Stimulated activated CD4-positive, alpha-beta T cell treated with anti-CD3 and anti-CD28 coated beads, TNF-alpha, amount 100 ng/mL, for 1 hour (primary cell): ENCODE measurements around the gene BANP.
"Not testable (repeated sequence)": the region's sequence is repeated elsewhere in the genome, so short reads cannot be mapped to it uniquely, and the experiment has no call there.

ENCODE experiments used
- DNase-seq, 3 donors: peaks; one replicate each; pipeline ENCODE4 v3.0.0-alpha.2; 2020; ENCODE audit warnings: low read depth in 3 of 3, low spot score in 1 of 3

BANP gene

DNA sequence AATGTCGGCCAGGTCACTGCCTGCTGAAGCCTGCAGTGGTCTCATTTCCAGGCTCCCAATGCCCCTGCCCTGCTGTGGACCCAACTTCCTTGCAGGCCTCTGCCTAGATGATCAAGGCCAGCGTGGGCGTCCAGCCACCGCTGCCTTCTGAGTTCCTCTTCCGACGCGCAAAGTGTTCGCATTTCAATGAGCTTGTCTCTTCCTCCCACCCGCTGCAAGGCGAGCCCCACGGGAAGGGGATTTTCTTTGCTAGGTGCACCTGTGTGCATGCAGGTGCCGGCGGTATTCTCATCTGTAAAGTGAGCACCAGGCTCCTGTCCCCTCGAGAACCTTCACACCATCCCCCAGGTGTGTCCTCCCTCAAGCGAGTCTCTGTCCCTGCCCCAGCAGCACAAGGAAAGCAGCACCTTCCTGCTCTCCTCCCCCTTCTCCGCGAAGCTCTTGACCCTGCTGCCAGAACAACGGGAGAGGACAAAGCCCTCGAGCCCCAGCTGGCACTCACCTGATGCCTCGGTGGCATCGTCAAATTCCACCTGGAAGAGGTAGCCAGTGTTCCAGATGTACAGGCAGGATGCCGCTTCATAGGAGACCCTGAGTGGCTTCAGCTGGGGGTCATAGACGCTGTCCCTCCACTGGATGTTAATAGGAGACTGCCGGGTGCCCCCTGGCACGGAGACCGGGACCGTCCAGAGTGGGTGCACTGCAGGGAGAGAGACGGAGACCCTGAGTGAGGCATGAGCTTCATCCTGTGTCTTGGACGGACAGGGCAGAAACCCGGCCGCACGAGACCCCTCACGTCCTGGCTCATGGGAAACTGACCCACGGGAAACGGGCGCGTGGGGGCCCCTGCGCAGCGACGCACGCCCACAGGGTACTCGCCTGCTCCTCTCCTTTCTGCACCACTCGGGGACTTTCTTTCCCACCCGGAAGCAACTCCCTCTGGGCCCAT is 24.7 kb upstream of the BANP start:
- no peak for DNase-seq

DNA sequence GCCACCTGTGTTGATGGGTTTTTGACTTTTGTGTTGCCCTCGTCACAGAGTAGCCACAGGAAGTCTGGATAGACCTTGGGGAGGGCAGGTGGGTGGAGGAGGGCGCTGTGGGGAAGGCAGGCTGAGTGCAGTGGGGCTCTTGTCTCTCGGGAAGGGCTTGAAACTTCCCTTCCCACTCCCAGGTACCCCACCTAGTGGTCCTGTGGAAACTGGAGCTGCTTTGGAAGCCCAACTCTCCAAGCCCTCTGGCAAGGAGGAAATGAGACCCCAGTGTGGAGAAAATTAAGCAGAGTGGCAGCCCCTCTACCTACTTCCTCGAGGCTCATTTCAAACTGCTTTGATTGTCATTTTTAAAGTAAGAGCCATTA is 24.1 kb upstream of the BANP start:
- DNase-seq: no peak

DNA sequence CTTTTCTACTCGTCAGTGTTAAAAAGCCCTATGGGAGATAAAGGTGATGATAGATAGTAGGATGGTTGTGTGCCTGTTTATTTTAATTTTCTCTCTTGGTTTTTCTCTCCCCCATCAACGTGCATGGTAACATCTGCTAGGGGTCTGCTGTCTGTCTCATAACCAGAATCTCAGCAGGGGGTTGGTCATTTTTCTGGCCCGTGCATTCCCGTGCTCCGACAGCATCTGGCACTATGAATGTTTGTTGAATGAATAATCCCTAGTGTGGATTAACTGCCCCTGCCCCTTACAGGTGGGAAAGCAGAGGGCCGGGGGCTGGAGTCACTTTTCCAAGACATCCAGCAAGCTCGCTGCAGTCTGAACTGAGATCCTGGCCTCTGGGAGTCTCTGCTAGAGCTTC is 21.2 kb upstream of the BANP start:
- no peak for DNase-seq

DNA sequence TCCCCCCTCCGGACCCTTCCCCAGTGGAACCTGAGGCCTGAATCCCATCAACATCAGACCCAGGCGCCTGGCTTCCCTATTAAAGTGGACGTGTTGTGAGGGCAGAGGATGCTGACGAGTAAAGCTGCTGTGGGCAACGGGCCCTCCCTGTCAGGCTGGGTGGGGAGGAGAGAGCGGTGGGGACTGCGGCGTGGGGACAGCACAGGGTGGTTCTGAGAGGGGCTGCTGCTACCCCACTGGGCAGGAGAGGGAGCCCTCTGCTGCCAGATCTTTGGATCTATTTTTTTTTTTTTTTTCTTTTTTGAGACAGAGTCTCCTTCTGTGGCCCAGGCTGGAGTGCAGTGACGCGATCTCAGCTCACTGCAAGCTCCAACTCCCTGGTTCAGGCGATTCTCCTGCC is 20.8 kb upstream of the BANP start:
- DNase-seq: no peak

DNA sequence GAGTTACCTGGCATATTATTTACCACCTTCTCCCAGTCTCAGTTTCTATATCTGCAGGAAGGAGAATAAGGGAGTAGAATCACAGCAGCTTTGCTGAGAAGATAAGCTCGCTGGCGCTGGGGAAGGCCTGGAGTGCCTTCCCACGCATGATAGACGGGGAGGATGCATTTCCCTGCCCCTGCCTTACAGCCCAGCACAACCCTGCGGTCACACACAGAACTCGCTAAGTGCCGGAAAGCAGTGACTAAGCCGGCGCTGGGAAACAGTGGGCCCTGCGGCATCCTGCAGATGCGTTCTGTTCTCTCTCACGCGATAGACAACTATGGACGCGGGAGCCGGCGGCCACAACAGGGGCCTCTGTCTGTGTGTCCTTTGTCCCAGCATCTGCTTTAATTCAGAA is 19.7 kb upstream of the BANP start:
- DNase-seq: no peak

DNA sequence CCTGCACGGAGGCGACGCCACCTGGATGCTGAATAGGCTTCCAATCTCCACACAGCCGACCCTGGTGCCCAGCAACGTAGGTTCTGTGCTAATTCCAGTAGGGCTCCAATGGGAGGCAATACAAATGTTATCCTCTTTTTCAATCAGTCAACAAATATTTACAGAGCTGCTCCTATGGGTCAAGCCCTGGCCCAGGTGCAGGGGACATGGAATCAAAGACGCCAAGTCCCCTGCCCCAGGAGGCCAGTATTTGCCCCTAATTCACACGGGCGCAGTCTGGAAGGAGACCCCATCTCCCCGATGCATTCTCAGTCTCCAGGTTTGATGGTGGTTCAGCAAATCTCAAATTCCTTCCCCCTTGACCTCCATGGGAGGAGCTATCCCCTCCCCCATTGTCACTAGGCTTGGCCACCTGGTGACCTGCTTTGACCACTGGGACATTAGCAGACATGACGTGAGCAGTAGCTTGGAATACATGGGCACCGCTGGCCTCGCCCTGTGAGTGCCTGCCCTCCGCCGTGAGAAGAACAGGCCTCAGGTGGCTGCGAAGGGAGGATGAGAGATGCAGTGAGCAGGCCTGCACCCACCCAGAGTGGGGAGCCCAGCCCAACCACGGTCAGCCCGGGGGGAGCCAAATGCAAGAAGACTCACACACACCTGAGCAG is 18.6 kb upstream of the BANP start:
- DNase-seq: not testable (repeated sequence)

DNA sequence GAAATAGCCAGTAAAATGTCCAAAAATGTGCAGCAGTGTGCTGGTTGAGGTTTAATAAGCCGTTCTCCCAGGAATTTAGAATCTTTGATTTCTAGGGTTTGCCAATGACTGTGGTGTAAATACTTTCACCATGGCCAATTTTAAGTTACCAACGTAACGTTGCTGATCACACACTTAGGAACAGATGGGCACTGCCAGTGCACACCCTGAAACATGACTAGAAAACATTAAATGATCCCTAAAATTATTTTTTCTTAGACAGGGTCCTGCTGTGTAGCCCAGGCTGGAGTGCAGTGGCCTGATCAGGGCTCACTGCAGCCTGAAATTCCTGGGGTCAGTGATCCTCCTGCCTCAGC is 18.1 kb upstream of the BANP start:
- no peak for DNase-seq

DNA sequence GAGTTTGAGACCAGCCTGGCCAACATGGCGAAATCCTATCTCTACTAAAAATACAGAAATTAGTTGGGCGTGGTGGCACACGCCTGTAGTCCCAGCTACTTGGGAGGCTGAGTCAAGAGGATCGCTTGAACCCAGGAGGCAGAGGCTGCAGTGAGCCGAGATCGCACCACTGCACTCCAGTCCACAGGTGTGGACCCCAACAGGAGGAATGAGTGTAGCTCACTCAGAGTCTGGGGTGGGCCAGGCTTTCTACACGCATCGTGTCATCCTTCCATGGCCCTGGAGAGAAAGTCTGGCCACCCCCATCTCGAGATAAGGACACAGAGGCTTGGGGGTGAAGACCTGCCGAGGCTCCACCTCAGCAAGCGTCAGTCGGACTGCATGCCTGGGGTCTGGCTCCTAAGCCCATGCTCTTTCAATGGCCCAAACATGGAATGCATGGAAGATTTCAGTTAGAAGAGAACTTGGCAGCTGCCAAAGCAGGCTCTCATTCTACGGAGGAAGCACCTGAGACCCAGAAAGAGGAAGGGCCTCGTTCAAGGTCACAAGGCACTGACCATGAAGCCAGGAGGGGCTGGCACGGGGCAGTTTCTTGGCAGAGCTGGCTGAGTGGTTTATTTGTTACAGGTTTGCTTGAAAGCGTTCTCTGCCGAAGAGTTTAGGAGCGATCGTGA is 16.3 kb upstream of the BANP start:
- not testable (repeated sequence) for DNase-seq

DNA sequence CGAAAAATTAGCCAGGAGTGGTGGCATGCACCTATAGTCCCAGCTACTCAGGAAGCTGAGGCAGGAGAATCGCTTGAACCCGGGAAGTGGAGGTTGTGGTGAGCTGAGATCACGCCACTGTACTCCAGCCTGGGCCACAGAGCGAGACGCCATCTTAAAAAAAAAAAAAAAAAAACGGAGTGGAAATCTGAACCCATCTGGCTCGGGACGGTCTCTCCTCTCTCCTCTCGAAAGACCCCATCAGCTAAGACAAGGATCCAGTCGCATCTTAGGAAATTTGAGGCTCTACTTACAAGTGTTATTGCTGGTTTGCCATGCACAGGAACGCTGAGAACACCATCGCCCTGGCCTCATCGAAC is 15.2 kb upstream of the BANP start:
- DNase-seq: not testable (repeated sequence)

DNA sequence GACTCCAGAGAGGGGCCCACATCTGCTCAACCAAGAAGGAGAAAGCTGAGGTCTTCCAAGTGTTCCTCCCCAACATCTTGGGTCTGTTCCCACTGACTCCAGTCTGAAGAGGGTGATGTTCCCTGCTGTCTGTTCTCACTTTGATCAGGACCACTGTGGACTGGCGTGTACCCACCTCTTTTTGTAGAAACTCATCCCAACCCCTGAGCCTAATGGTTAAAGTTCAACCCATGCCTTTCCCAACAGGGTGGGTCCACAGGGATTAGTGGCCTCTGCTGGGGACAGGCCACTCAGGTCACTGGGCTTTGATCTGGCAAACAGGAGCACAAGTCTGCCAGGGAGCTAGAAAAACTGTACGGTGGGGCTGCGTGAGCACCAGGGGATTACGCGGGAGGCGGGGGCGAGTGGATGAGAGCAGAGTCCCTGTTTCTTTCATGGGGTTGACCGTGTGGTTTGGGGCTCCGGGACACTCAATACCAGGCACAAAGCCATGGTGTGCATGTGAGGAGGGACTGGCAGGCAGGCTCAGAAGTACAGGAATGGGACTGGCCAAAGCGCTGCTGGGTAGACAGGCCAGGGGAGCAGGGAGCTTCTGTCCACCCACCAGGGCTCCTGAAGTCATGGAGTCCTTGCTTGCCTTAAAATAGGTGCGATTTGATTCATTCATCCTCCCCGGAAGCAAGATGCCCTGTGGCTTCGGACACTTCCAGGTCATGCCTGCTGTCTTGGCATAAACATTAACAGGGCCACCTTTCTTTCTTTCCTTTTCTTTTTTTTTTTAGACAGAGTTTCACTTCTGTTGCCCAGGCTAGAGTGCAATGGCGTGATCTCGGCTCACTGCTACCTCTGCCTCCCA is 14.6 kb upstream of the BANP start, which contains the start of gene CA5A:
Gene CA5A, minus strand, starts transcription at position 155 of the 856 bp plus-strand sequence. Its CDS starts 79 bp downstream, at position 76.
- DNase-seq: no peak

DNA sequence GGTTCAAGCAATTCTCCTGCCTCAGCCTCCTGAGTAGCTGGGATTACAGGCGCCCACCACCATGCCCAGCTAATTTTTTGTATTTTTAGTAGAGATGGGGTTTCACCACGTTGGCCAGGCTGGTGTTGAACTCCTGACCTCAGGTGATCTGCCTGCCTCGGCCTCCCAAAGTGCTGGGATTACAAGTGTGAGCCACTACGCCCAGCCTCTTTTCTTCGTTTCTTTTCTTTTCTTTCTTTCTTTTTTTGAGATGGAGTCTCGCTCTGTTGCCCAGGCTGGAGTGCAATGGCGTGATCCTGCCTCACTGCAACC is 14.0 kb upstream of the BANP start:
- DNase-seq: not testable (repeated sequence)

DNA sequence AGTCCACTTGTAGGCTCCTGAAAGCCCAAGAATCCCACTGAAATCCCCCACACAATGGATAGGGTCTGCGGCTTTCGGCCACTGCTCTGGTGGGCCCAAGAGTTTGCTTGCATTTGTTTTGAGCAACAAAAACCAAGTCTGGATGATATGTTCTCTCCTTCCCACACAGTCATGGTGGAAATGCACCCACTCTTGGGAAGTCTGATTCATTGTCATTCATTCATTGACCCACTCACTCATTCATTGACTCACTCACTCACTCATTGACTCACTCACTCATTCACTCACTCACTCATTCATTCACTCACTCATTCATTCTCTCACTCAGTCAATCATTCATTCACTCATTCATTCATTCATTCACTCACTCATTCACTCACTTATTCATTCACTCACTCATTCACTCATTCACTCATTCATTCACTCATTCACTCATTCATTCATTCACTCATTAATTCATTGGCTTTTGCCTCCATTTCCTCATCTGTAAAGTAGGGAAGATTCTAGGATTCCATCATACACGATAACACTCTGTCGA is 12.8 kb upstream of the BANP start:
- no peak for DNase-seq

DNA sequence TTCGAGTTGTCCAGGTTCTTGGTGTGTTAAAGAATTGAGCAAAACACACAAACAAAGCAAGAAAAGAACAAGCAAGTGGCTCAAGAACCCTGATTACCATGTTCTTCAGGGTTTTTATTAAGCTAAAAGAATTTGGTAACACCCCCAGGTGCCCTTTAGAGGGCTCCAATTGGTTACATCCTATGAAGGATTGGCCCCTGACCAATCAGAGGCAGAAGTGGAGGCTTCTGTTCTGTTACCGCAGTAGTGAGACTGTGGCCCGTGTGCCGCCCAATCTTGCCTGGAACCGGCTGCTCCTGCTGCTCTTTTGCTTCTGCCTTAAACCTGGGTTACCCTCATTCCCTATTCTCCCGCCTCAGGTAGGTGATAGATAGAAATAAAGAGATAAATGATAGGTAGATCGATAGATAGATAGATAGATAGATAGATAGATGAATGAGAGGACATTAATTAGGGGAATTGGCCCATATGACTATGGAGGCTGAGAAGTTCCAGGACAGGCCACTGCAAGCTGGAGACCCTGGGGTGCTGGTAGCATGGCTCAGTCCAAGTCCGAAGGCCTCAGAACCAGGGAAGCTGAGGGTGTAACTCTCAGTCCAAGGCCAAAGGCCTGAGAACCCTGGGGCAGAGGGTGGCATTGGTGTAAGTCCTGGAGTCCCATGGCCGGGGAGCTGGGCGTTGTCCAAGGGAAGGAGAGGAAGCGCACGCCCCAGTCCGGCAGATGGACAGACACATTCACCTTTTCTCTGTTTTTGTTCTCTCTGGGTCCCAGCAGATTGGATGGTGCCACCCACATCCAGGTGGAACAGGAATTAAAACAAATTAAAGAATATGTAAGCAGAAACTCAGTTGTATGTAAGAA is 11.4 kb upstream of the BANP start:
- no peak for DNase-seq

DNA sequence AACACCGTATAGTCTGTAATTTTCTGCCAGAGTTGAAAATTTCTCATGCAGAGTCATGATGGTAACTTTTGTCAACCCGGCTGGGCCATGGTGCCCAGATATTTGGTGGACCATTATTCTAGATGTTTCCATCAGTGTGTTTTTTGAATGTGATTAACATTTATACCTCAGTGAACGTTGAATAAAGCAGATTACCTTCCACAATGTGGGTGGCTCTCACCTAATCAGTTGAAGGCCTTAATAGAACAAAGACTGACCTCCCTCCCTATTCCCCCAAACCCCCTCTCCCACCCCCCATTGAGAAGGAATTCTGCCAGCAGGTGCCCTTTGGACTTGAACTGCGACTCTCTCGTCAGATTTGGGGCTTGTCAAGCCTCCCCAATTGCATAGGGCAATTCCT is 8.6 kb upstream of the BANP start:
- DNase-seq: no peak

DNA sequence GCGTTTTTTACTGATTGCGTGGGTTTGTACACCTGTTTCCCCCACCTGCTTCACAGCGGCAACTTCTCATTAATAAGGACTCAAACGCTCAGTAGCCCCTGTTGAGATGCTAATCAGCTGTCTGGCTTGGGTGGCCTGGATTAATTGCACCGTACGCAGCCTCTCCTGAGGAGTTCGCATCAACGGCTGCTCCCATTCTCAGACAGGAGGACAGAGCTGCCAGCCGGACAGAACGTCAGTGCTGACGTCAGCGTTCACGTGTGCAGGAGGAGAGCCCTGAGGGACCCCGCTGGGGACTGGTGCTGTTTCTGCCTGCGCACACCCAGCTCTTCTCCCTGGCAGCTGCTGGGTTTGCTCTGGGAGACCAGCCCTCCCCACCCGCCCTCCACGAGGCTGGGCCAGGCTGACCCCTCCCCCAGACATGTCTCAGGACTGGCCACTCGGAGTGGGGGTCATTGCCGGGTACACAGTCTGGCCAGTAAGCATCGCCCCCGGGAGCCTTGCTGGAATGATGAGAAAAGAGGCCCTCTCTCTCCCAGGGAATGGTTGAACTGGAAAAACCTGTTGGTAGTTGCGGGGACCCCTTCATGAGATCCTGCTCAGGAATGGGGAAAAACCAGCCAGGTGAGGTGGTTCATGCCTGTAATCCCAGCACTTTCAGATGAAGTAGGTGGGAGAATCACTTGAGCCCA is 5.7 kb upstream of the BANP start:
- no peak for DNase-seq

DNA sequence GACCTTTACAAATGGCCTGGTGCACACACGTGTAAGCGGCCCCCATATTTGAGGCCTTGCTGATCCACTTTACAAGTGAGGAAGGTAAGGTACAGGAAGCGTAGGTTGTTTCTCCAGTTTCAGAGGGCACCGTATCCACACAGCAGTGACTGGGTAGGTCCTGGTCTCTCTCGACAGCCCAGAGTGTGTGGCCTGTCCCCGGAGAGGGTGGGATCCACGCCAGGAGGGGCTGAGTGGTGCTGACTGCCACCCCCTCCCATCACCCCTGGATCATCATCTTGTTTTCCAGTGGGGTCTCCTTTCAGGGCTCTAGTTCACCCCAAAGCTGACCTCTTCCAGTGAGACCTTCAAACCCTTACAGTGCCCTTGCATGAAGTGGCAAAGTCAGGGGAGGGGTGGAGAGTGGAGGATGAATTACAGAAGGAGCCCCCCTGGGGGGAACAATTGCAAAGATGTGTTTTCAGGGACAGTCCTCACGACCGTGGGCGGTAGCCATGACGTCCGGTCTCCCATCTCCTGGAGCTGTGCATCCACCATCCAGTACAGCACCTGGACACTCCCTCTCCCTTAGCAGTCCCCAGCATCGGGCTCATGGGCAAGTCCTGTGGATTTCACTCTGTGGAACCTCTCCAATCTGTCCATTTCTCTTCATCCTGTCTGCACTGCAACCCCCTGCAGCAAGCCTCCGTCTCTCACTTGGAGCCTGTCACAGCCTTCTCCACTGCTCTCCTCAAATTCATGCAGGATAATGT is 4.5 kb upstream of the BANP start:
- DNase-seq: no peak

DNA sequence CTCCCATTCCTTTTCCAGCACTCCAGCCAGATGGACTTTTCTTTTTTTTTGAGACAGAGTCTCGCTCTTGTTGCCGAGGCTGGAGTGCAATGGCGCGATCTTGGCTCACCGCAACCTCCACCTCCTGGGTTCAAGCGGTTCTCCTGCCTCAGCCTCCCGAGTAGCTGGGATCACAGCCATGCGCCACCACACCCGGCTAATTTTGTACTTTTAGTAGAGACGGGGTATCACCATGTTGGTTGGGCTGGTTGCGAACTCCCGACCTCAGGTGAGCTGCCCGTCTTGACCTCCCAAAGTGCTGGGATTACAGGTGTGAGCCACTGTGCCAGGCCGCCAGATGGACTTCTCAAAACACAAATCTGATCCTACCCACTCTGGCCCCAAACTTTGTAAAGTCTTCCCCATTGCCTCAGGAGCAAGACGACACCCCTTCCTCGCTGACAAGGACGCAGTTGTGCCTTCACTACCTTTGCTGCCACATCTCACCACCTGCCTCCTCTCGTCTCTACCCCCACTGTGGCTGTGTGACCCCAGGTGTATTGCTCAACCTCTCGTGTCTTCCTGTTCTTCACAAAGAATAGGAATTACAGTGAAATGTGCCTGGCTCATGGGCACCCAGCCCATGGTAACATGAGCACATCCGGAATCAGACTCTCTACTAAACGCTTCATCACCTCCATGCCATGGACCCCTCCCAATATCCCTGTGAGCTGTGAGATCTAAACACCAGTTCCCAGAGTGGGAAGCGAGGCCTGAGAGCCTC is 3.7 kb upstream of the BANP start:
- no peak for DNase-seq

DNA sequence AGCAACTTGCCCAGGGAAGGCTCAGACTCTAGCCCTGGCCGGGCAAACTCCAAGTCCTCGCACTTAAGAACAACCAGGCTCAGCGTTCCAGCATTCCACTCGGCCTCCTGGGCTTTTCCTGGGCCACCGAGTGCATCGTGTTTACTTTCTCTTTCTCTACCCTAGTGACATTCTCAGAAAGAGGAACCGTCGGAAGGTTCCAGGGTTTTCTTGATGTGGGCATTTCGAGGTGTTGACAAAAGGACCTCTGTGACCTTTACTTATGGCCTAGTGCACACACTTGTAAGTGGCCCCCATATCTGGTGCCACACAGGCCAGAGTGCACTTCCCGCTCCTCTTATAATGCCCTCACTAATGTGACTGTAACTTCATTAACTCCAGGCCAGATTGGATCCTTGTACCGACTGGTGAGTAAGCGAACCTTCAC is 3.1 kb upstream of the BANP start:
- DNase-seq: no peak
